Mucosa of rectum (tissue), 2 donors: ENCODE data around the gene LONP2.

Experiments used
- H3K27ac ChIP-seq, 2 donors: one replicate each; pipeline ENCODE4 v1.7.0; 2013; ENCODE audit warnings: inconsistent platforms in 2 of 2, low read depth in 2 of 2, low read length in 2 of 2
- H3K27me3 ChIP-seq, 2 donors: one replicate each; pipeline ENCODE4 v1.7.0; 2013; ENCODE audit warnings: low read length in 2 of 2; ENCODE audit not compliant: control insufficient read depth in 2 of 2, insufficient read depth in 2 of 2
- H3K36me3 ChIP-seq, 2 donors: one replicate each; pipeline ENCODE4 v1.7.0; 2013; ENCODE audit warnings: low read length in 2 of 2; ENCODE audit not compliant: control insufficient read depth in 2 of 2, insufficient read depth in 2 of 2
- H3K4me1 ChIP-seq, 2 donors: one replicate each; pipeline ENCODE4 v1.7.0; 2013; ENCODE audit warnings: low read length in 2 of 2, mild to moderate bottlenecking in 1 of 2; ENCODE audit not compliant: control insufficient read depth in 2 of 2, insufficient read depth in 2 of 2
- H3K4me3 ChIP-seq, 2 donors: one replicate each; pipeline ENCODE4 v1.7.0; 2013; ENCODE audit warnings: low read length in 2 of 2
- H3K9ac ChIP-seq, 2 donors: one replicate each; pipeline ENCODE4 v1.7.0; 2013; ENCODE audit warnings: low read length in 2 of 2, low read depth in 1 of 2, mild to moderate bottlenecking in 1 of 2
- H3K9me3 ChIP-seq, 2 donors: one replicate each; pipeline ENCODE4 v1.7.0; 2013; ENCODE audit warnings: low read length in 2 of 2; ENCODE audit not compliant: control insufficient read depth in 2 of 2
- donor health status: healthy.
- donor health status: Normal muscosa, but diverticular disease.

The LONP2 gene

GRCh38 chr16:48405907-48406306 is 161.8 kb downstream of the LONP2 start:
- no peaks in the 10 kb centered on the region for H3K36me3 ChIP-seq
- no peaks in the 10 kb centered on the region for H3K9me3 ChIP-seq
- H3K4me3 ChIP-seq, result no peak overlapping the region
- peaks cover 24 to 31% of the 10 kb centered on the region in 2 donors for H3K4me1 ChIP-seq
- H3K27ac ChIP-seq, result peak overlapping the region; percentile 88 to 91
- H3K27me3 ChIP-seq, result no peaks in the 10 kb centered on the region
- H3K9ac ChIP-seq, result peak overlapping the region in 1 of 2 donors; percentile 37
